NCI-H1930 (cell line): ENCODE data around the gene TRAPPC14.
"Not testable (repeated sequence)": the region's sequence is repeated elsewhere in the genome, so short reads cannot be mapped to it uniquely, and the experiment has no call there.

Experiments used
- DNase-seq, 2 experiments: peaks; one replicate each; lab custom pipeline; 2025; lab: John Stamatoyannopoulos, UW

Gene TRAPPC14

DNA sequence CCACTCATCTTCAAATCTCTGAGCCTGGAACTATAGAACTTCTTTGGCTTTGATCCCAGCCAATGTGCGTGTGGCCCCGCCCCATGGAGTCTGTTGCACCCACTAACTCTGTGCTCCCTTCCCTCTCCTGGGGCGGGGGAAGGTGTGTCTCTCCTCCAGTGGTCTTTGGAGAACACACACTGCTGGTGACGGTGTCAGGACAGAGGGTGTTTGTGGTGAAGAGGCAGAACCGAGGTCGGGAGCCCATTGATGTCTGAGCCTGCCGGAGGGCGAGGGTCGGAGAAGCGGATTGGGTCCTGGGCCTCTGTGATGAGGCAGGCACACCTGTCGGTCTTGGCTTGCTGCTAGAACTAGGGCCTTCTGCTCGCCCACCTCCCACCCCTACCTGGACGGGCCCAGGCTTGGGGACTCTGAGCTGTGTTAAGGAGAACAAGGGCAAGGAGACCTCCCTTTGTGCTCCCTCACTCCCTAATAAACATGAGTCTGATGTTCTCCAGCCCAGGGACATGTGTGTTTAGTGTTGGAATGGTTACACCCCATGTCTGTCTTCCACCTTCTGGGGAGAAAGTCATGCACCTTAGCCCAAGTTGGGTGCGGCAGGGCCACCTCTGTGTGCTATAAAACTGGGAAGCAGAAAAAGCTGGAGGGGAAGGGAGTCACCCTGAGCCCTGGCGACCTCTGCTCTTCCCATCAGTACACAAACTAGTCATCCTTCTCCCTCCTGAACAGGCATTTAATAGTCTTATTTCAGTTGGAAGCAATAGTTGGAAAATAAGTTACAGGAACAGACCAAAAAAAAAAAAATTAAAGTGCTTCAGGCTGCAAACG lies 4.6 kb downstream of the TRAPPC14 start:
- no peak for DNase-seq

DNA sequence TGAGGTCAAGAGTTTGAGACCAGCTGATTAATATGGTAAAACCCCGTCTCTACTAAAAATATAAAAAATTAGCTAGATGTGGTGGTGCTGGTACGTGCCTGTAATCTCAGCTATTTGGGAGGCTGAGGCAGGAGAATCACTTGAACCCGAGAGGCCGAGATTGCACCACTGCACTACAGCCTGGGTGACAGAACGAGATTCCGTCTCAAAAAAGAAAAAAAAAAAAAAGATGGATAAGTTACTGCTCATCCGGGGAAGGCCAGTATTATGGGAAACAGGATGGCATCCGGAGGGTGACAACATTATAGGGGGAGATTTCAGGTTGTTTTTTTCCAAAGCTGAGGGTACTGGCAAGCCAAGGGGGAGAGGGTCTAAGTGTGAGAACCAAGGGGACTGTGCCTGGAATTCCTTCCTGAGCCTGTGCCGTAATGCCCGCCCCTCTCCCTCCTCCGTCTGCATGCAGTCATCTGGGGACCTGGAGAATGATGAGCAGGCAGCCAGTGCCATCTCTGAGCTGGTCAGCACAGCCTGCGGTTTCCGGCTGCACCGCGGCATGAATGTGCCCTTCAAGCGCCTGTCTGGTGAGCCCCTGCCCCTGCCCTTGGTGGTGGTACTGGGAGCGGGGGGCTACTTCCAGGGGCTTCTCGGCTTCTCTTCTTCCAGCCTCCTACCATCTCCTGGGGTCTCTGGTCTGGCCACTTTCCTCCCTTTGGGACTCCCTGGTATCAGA lies 5.4 kb downstream of the TRAPPC14 start:
- no peak for DNase-seq

DNA sequence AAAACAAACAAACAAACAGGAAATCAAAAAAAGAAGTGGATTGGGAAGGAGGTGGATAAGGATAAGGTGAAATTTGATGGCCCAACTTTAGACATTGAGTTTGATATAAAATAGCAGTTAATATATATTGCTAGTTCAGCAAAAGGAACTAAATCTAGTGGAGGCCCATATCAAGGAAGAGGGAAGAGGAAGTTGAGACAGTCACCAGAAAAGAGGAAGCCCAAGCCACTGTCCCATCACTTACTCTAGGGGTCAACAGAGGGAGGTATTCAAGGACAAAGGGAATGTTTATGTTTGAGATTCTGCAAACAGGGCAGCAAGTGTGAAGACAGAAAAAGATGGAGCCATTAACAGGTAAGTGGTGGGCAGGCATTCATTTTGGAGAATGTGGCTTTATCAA lies 6.1 kb downstream of the TRAPPC14 start:
- no peak for DNase-seq

DNA sequence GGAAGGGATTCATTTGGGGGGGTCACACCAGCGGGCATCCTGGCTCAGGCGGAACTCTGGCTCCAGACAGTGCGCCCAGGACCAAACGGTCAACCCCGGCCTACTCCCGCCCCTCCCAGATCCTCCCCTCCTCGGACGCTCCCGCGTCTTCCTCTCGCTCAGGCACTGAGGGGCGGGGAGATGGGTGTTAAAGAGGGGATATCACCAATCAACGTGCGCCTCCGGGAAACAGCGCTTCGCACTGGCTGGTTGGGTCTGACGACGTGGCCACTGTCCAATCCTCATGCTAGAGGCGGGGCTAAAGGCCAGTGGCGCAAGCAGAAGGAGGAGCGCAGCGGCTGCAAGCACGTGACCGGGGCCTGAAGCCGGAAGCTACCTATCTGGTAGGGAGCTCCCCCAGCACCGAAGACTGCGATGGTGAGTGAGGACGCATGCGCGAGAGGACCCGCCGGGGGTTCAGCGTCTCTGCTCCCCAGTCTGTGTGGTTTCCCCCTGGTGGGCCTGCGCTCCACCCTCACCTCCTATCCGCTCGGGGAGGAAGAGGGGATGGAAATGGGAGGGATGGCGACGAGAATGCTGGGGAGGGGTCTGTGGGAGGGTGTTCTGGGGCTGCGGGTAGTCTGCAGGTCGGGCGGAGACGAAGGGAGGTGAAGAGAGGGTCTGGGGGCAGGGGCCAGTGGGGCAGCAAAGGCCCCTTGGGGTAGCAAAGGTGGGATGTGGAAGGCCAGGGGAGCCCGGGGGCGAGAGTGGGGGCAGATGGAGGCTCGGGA lies 9.8 kb downstream of the TRAPPC14 start, which contains the start of gene LAMTOR4:
LAMTOR4 (plus strand) TSS at position 360 of the 770 bp plus-strand sequence; CDS start at position 415, 55 bp downstream.
- DNase-seq = peak; percentile 100

DNA sequence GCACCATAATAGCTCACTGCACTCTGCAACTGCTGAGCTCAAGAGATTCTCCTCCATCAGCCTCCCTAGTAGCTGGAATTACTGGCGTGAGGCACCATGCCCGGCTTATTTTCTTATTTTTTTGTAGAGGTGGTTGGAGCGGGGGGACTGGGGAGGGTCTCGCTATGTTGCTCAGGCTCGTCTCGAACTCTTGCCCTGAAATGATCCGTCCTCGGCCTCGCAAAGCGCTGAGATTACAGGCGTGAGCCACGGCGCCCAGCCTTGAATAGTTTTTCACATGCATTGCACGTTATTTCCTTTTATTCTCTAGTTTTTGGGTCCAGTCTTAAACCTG lies 10.3 kb downstream of the TRAPPC14 start:
- no peak for DNase-seq

DNA sequence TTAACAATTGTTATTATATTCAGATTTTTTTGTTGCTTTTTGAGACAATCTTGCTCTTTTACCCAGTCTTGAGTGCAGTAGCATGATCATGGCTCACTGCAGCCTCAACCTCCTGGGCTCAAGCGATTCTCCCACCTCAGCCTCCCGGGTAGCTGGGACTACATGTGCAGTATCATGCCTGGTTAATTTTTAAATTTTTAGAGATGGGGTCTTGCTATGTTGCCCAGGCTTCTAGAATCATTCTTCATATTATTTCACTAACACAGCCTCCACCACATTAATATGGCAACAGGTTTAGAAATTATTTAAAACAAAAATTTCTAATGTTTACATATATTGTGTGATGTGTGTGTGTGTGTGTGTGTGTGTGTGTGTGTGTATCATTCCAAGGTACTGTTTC lies 11.2 kb downstream of the TRAPPC14 start:
- DNase-seq = no peak

DNA sequence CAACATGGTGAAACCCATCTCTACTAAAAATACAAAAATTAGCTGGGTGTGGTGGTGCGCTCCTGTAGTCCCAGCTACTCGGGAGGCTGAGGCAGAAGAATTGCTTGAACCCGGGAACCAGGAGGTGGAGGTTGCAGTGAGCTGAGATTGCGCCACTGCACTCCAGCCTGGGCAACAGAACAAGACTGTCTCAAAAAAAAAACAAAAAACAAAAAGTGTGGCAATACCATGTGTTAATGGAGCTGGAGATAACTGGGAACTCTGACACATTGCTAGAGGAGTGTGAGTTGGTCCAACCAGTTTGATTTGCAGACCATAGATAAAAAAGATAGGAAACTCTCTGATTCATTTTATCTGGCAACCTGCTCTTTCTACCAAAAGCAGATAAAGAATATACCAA lies 12.2 kb downstream of the TRAPPC14 start:
- DNase-seq = not testable (repeated sequence)

DNA sequence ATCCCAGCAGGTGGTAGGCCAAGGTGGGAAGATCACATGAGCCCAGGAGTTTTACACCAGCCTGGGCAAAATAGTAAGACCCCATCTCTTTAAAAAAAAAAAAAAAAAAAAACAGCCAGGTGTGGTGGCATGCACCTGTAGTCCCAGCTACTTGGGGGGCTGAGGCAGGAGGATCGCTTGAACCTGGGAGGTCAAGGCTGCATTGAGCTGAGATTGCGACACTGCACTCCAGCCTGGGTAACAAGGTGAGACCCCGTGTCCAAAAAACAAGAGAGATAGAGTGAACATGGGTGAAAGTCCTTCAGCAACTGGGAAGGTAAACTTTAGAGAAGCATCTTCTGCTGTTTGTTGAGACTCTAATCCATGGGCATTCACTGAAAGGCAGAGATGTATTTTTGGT lies 16.1 kb downstream of the TRAPPC14 start:
- no peak for DNase-seq

DNA sequence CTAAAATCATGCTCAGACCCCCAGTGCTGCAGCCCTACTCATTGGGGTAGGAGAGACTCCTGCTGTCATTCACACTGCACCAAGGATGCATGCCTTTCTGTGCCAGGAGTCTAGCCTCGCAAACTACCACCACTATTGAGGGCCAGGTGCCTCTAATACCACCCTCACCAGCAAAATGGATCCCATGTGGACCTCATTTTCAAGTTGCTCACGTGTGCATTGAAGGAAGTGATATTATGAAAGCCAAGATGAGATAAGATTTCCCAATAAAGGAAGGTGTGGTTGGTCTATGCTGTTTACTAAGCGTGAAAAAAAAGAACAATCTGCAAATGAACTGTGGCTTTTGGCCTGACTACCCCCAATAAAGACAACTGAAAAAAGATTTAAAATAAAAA lies 17.0 kb downstream of the TRAPPC14 start:
- DNase-seq = no peak

DNA sequence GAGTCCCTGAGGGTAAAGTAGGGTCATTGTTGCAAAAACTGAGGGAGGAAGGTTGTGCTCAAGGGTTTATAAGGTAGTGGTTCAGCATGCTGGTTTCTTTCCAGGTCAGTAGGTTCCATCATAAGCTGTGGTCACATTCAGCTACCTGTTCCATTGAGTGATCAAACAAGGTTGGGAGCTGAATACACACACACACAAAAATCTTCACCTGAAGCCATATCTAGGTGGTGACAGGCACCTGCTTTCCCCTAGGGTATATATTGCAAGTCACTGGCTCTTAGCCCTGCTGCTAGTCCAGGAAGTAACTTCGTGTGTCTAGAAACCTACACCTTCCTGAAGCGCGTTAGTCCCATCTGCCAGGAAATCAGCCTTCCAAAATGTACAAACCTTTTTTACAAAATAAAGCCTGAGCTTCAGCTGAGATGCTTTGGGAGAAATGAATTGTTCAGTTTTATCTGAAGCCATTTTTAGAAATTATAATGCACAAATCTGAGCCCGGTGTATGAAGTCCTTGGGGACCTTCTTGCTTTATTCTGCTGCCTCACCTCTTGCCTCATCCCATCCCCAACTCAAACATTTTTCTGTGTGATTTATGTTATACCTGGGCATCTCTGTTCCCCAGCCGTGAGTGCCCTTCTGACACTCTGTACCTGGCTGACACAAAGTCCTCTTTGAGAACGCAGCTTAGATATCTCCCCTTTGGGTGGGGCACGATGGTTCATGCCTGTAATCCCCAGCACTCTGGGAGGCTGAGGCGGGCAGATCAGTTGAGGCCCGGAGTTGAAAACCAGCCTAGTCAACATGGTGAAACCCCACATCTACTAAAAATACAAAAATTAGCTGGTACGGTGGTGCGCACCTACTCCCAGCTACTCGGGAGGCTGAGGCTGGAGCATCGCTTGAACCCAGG lies 20.4 kb downstream of the TRAPPC14 start:
- DNase-seq = no peak

DNA sequence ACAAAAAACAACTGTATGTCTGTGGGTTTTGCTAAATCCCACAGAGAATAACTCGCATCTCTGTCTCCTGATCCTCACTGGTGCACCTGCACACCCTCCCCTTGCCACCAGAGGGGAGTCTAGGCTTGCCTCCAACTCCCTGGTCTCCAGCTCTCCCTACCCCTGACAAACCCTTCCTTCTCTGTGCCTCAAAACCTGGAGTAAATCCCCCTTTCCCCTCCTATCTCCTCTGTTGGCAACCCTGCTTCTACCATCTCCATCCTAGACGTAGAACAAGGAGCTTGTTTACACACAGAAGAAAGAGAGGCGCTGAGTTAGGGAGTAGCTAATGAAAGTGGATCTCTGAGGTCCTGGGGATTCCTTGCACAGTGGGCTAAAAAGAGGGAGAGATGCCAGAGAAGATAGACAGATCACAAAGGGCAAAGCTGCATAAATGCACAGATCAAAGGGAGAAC lies 25.8 kb downstream of the TRAPPC14 start:
- peak; percentile 18 to 52 for DNase-seq

DNA sequence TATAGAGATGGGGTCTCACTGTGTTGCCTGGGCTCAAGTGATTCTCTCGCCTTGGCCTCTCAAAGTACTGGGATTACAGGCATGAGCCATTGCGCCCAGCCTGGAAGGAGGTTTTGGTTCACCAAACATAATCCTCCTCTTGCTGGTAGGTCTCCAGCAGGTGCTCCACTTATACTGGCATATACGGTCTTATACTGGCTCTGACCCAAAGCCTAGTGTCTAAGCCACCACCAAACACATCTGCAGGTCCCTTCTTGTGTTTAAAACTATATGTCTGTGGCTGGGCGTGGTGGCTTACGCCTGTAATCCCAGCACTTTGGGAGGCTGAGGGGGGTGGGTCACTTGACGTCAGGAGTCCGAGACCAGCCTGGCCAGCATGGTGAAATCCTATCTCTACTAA lies 26.4 kb downstream of the TRAPPC14 start:
- DNase-seq = no peak

DNA sequence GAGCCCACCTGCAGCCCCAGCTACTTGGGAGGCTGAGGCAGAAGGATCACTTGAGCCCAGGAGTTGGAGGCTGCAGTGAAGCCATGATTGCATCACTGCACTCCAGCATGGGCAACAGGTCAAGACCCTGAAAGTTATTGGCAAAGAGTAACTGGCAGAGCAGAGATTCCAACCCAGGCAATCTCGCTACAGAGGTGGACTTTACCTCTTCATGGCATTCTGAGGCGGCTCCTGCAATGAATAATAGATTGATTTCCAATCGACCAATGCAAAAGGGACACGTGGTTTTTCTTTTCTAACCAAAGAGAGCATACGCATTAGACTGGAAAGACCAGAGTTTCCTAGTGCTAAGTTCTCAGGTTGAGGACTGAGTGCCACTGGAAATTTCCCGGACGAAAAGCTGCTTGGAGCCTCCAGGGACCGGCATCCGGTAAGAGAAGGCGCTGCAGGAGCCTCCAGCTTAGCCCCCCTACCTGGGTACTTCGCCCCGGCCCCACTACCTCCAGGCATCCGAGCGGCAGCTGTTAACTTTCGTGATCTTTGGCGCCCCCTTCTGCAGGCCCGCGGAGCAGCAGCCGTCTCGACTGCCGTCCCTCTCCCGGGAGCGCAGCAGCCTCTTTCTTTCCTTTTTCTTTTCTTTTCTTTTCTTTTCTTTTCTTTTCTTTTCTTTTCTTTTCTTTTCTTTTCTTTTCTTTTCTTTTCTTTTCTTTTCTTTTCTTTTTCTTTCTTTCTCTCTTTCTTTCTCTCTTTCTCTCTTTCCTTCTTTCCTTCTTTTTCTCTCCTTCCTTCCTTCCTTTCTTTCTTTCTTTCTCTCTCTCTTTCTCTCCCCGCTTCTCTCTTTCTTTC lies 27.7 kb downstream of the TRAPPC14 start:
- peak; percentile 64 to 80 for DNase-seq

DNA sequence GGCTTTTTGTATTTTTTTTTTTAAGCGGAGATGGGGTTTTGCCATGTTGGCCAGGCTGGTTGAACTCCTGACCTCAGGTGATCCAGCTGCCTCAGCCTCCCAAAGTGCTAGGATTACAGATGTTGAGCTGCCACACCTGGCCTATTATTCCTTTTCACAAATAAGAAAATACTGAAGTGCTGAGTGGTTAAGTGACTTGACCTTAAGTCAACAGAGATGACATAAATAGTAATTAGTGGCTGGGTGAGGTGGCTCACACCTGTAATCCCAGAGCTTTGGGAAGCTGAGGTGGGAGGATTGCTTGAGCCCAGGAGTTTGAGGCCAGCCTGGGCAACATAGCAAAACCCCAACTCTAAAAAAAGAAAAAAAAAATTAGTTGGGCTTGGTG lies 28.3 kb downstream of the TRAPPC14 start:
- not testable (repeated sequence) for DNase-seq

DNA sequence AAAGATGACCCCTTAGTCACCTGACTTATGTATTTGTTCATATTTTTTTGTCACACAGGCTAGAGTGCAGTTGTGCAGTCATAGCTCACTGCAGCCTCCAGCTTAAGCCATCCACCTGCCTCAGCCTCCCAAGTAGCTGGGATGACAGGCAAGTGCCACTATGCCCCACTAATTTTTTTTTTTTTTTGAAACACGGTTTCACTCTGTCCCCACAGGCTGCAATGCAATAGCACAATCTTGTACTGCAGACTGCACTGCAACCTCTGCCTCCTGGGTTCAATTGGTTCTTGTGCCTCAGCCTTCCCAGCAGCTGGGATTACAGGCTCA lies 29.9 kb downstream of the TRAPPC14 start:
- DNase-seq = no peak

DNA sequence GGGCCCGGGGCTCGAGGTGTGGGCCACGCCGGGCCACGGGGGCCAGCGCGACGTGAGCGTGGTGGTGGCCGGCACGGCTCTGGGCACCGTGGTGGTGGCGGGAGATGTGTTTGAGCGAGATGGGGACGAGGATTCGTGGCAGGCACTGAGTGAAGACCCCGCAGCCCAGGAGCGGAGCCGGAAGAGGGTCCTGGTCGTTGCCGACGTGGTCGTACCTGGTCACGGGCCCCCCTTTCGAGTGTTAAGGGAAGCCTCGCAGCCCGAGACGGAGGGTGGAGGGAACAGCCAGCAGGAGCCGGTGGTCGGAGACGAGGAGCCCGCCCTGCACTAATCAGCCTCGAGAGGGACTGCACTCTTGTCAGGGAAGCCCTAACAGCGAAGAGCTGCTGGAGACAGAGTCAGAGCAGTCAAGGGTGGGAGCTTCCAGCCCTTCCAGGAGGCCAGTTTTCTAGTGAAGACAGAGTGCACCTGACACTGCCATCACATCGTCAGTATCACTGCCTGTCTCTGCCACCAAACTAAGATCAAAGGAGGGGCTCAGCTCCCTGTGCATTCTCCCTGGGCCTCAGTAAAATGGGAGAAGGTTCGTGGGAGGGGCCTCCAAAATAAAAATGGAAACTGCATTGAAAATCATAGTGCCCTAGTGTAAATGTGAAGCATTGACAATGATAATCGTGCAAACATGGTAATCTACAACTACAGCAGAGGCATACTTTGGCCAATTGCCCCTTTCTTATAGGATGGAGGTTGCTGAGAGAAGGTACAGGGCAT lies 30.5 kb downstream of the TRAPPC14 start:
- DNase-seq = peak in 1 of 2 experiments; percentile 7

DNA sequence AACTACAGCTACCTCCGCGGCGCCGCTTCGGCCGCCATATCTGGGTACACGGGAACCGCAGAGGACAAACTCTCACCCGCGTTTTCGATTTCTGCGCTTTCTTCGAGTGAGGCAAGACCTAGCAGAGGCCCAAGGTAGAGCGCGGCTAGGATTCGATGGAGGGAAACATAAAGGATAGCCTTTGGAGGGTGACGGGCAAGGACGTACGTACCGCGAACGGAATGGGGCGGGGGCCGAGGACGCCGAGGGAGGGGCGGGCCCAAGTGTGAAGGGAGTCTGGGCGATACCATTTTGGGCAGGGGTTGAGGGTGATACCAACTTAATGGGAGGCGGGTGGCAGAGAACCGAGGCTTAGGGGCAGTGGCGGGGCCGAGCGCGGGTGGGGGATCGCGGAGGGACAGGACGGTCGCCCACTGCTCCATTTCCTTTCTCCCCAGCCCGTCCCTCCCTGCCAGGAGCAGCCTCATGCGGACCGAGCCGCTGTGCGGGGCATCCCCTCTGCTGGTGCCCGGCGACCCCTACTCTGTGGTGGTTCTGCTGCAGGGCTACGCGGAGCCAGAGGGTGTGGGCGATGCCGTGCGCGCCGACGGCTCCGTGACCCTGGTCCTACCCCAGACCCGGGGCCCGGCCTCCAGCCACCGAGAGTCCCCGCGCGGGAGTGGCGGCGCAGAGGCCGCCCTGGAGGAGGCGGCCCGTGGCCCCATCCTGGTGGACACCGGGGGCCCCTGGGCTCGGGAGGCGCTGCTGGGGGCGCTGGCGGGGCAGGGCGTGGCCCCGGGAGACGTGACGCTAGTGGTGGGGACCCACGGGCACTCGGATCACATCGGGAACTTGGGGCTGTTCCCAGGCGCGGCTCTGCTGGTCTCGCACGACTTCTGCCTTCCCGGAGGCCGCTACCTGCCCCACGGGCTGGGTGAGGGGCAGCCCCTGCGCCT lies 31.3 kb downstream of the TRAPPC14 start, which contains the start of gene MBLAC1:
MBLAC1 (plus strand) TSS at position 37 of the 935 bp plus-strand sequence; CDS start at position 466, 429 bp downstream.
- peak; percentile 81 to 91 for DNase-seq

DNA sequence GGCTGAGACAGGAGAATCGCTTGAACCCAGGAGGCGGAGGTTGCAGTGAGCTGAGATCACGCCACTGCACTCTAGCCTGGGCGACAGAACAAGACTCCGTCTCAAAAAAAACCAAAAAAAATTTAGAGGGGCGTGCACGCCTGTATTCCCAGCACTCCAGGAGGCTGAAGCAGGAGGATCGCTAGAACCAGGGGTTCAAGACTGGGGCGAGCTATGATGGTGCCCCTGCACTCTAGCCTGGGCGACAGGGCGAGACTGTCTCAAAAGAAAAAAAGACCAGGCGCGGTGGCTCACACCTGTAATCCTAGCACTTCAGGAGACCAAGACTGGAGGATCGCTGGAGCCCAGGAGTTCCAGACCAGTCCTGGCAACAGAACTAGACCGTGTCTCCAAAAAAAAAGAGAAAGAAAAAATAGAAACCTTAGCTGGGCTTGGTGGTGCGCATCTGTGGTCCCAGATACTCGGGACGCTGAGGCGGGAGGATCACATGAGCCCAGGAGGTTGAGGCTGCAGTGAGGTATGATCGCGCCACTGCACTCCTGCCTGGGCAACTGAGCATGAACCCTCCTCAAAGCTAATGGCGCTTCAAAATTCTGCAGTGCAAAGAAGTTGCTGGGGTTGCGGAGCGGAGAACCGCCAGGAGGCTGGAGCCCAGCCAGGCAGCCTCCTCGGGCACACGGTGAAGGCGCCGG lies 32.1 kb downstream of the TRAPPC14 start:
- no peak for DNase-seq
